ENCODE data around the gene MED13.

MED13 gene

GRCh38 chr17:62064791-62065563, at the start of gene MED13:
MED13 (minus strand) TSS chr17:62065278; CDS start chr17:62065205, 73 bp downstream.
- no peak for DNase-seq

- DNase-seq = no peak
Observed at GRCh38 chr17:62112229-62112628, 47.2 kb upstream of the MED13 start.

GRCh38 chr17:62111562-62112171, 46.6 kb upstream of the MED13 start:
- DNase-seq = no peak

GRCh38 chr17:62110923-62111484, 45.9 kb upstream of the MED13 start:
- DNase-seq = no peak

GRCh38 chr17:62109924-62110323, 44.8 kb upstream of the MED13 start:
- DNase-seq = no peak

GRCh38 chr17:62109378-62109902, 44.4 kb upstream of the MED13 start:
- DNase-seq = no peak

- no peak for DNase-seq
Observed at GRCh38 chr17:62105861-62106260, 40.8 kb upstream of the MED13 start.

- DNase-seq = no peak
Observed at GRCh38 chr17:62105357-62105756, 40.3 kb upstream of the MED13 start.

- no peak for DNase-seq
Observed at GRCh38 chr17:62101515-62101914, 36.4 kb upstream of the MED13 start.

- DNase-seq = no peak
Observed at GRCh38 chr17:62101090-62101489, 36.0 kb upstream of the MED13 start.

- no peak for DNase-seq
Observed at GRCh38 chr17:62100055-62100454, 35.0 kb upstream of the MED13 start.

- no peak for DNase-seq
Observed at GRCh38 chr17:62099532-62099931, 34.5 kb upstream of the MED13 start.

GRCh38 chr17:62098623-62099231, 33.6 kb upstream of the MED13 start:
- no peak for DNase-seq

- DNase-seq = no peak
Observed at GRCh38 chr17:62096401-62096670, 31.3 kb upstream of the MED13 start.

GRCh38 chr17:62094175-62094574, 29.1 kb upstream of the MED13 start:
- DNase-seq = no peak

- no peak for DNase-seq
Observed at GRCh38 chr17:62093188-62094155, 28.4 kb upstream of the MED13 start.

GRCh38 chr17:62092784-62093183, 27.7 kb upstream of the MED13 start:
- DNase-seq = no peak

- no peak for DNase-seq
Observed at GRCh38 chr17:62091804-62092203, 26.7 kb upstream of the MED13 start.

GRCh38 chr17:62090868-62091267, 25.8 kb upstream of the MED13 start:
- DNase-seq = no peak

- no peak for DNase-seq
Observed at GRCh38 chr17:62090021-62090824, 25.1 kb upstream of the MED13 start.

- DNase-seq = no peak
Observed at GRCh38 chr17:62089334-62089733, 24.3 kb upstream of the MED13 start.

GRCh38 chr17:62086737-62087136, 21.7 kb upstream of the MED13 start:
- no peak for DNase-seq

All from NCI-H446 treated with DMSO at 0.1 percent for 48 hours (cell line).